PFSK-1 (cell line): Measurements from ENCODE around the gene GARIN6.

ENCODE experiments used
- FOXP2 ChIP-seq: optimal IDR thresholded peaks from 2 replicates; pipeline ENCODE3; 2011; ENCODE audit warnings: borderline replicate concordance, control low read depth, inconsistent platforms; ENCODE audit not compliant: insufficient read depth; ENCODE audit errors: extremely low read length, extremely low read depth
- POLR2AphosphoS5 ChIP-seq: IDR thresholded peaks from 2 replicates; pipeline ENCODE4 v1.6.1; 2012; ENCODE audit warnings: low read depth, mild to moderate bottlenecking, control low read depth, low read length, moderate library complexity
- SIN3A ChIP-seq: IDR thresholded peaks from 2 replicates; pipeline ENCODE4 v1.6.1; 2012; ENCODE audit warnings: mild to moderate bottlenecking, low read length, moderate library complexity, borderline replicate concordance; ENCODE audit not compliant: insufficient read depth
- TAF1 ChIP-seq: IDR thresholded peaks from 2 replicates; pipeline ENCODE4 v1.6.1; 2012; ENCODE audit warnings: low read length, control low read depth, borderline replicate concordance; ENCODE audit not compliant: insufficient read depth
- TF ChIP-seq, protein P1 (sequence below), 2 experiments: IDR thresholded peaks; 2 replicates each; pipeline versions ENCODE4 v1.6.1 to v1.8.0; 2011 to 2012; ENCODE audit warnings: low read depth in 2 of 2, low read length in 2 of 2, control low read depth in 1 of 2, inconsistent platforms in 1 of 2, mild to moderate bottlenecking in 1 of 2, moderate library complexity in 1 of 2; ENCODE audit not compliant: insufficient read depth in 1 of 2

GARIN6 gene

GRCh38 chr12:99670635-99671034, 23.1 kb downstream of the GARIN6 start:
- no peak for TF ChIP-seq POLR2AphosphoS5
- TF ChIP-seq TAF1 = no peak
- no peak for TF ChIP-seq SIN3A
- TF ChIP-seq, protein P1, sequence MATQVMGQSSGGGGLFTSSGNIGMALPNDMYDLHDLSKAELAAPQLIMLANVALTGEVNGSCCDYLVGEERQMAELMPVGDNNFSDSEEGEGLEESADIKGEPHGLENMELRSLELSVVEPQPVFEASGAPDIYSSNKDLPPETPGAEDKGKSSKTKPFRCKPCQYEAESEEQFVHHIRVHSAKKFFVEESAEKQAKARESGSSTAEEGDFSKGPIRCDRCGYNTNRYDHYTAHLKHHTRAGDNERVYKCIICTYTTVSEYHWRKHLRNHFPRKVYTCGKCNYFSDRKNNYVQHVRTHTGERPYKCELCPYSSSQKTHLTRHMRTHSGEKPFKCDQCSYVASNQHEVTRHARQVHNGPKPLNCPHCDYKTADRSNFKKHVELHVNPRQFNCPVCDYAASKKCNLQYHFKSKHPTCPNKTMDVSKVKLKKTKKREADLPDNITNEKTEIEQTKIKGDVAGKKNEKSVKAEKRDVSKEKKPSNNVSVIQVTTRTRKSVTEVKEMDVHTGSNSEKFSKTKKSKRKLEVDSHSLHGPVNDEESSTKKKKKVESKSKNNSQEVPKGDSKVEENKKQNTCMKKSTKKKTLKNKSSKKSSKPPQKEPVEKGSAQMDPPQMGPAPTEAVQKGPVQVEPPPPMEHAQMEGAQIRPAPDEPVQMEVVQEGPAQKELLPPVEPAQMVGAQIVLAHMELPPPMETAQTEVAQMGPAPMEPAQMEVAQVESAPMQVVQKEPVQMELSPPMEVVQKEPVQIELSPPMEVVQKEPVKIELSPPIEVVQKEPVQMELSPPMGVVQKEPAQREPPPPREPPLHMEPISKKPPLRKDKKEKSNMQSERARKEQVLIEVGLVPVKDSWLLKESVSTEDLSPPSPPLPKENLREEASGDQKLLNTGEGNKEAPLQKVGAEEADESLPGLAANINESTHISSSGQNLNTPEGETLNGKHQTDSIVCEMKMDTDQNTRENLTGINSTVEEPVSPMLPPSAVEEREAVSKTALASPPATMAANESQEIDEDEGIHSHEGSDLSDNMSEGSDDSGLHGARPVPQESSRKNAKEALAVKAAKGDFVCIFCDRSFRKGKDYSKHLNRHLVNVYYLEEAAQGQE (IDR thresholded peaks at IDR 0.05; ENCODE audit: insufficient read depth in 1 of 2, low read depth in 2 of 2, low read length in 2 of 2) = no peak

- TF ChIP-seq SIN3A (no peak), TAF1 (no peak), FOXP2 (no peak), POLR2AphosphoS5 (no peak)
- TF ChIP-seq, protein P1 (IDR thresholded peaks at IDR 0.05; ENCODE audit: insufficient read depth in 1 of 2, low read depth in 2 of 2, low read length in 2 of 2) = no peak
These were observed 32.7 kb downstream of the GARIN6 start for GRCh38 chr12:99680276-99680675.

DNA sequence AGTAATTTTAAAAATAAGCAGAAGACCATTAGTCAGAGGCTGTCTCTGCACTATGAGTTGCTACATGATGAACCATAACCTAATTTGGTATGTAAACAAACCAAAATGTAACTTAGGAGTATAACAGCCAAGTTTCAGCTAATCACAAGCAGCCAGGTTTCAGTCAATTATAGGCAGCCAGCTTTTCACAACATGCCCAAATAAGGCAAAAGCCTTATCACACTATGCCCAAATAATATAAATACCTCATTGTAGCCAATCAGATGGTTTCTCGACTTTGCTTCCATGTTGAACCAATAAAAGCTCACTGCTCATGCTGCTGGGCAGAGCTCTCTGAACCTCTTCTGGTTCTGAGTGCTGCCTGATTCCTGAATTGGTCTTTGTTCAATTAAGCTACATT, 38.6 kb downstream of the GARIN6 start:
- TF ChIP-seq POLR2AphosphoS5 = no peak
- TF ChIP-seq FOXP2 = no peak
- TF ChIP-seq, protein P1 (IDR thresholded peaks at IDR 0.05; ENCODE audit: insufficient read depth in 1 of 2, low read depth in 2 of 2, low read length in 2 of 2) = no peak
- TF ChIP-seq SIN3A = no peak
- TF ChIP-seq TAF1 = no peak

- TF ChIP-seq POLR2AphosphoS5 (no peak), FOXP2 (no peak), SIN3A (no peak), TAF1 (no peak)
- TF ChIP-seq, protein P1 (IDR thresholded peaks at IDR 0.05; ENCODE audit: insufficient read depth in 1 of 2, low read depth in 2 of 2, low read length in 2 of 2) = no peak
These were observed 47.5 kb downstream of the GARIN6 start for GRCh38 chr12:99695050-99695449.
